GM19035 (cell line): ENCODE measurements around the gene PRTN3.
"Not testable (repeated sequence)": the region's sequence is repeated elsewhere in the genome, so short reads cannot be mapped to it uniquely, and the experiment has no call there.

ENCODE experiments used
- ATAC-seq: cut with Tn5 transposase; IDR thresholded peaks from one replicate; pipeline ENCODE4 v1.9.1; 2021; ENCODE audit not compliant: unreplicated experiment

The PRTN3 gene

GRCh38 chr19:814152-815078 lies 26.4 kb upstream of the PRTN3 start:
- no peak for ATAC-seq

- no peak for ATAC-seq
Measured at GRCh38 chr19:815079-815774, 25.6 kb upstream of the PRTN3 start.

GRCh38 chr19:815775-816499 lies 24.9 kb upstream of the PRTN3 start:
- ATAC-seq: no peak

- no peak for ATAC-seq
Measured at GRCh38 chr19:816500-816857, 24.3 kb upstream of the PRTN3 start.

GRCh38 chr19:820212-820611 lies 20.6 kb upstream of the PRTN3 start:
- not testable (repeated sequence) for ATAC-seq

GRCh38 chr19:821231-821824 lies 19.5 kb upstream of the PRTN3 start:
- no peak for ATAC-seq

GRCh38 chr19:821825-822503 lies 18.8 kb upstream of the PRTN3 start, which contains the start of gene PLPPR3:
PLPPR3 (minus strand) TSS chr19:821955; CDS start chr19:821559, 396 bp downstream.
- no peak for ATAC-seq

GRCh38 chr19:823565-824121 lies 17.2 kb upstream of the PRTN3 start:
- no peak for ATAC-seq

- no peak for ATAC-seq
Measured at GRCh38 chr19:824885-825284, 15.9 kb upstream of the PRTN3 start.

GRCh38 chr19:825897-826644 lies 14.7 kb upstream of the PRTN3 start:
- ATAC-seq: no peak

- no peak for ATAC-seq
Measured at GRCh38 chr19:827314-827709, 13.5 kb upstream of the PRTN3 start.

- no peak for ATAC-seq
Measured at GRCh38 chr19:827710-828321, 13.0 kb upstream of the PRTN3 start, which contains the start of gene AZU1. AZU1 (plus strand) TSS chr19:827837; CDS start chr19:827847, 10 bp downstream.

- no peak for ATAC-seq
Measured at GRCh38 chr19:829129-829758, 11.6 kb upstream of the PRTN3 start.

- no peak for ATAC-seq
Measured at GRCh38 chr19:831407-832369, 9.1 kb upstream of the PRTN3 start.

GRCh38 chr19:834216-834615 lies 6.6 kb upstream of the PRTN3 start:
- no peak for ATAC-seq

GRCh38 chr19:835210-835810 lies 5.5 kb upstream of the PRTN3 start:
- ATAC-seq: no peak

GRCh38 chr19:842802-843179 lies 2.0 kb downstream of the PRTN3 start:
- not testable (repeated sequence) for ATAC-seq
